H54 (cell line): ENCODE data around the gene ARNT2.
"Not testable (repeated sequence)": the region's sequence is repeated elsewhere in the genome, so short reads cannot be mapped to it uniquely, and the experiment has no call there.

ENCODE experiments used
- DNase-seq: peaks from one replicate; pipeline ENCODE4 v3.0.0; 2011; ENCODE audit warnings: low spot score, mixed read lengths; ENCODE audit not compliant: insufficient read length
- FAIRE-seq: peaks from 3 replicates; lab custom pipeline; 2011; peaks lifted over from hg19 to GRCh38; lab: Jason Lieb, UNC
- POLR2A ChIP-seq: IDR thresholded peaks from 2 replicates; pipeline ENCODE4 v1.6.1; 2011; ENCODE audit warnings: low read depth, mild to moderate bottlenecking, low read length

Gene ARNT2

DNA sequence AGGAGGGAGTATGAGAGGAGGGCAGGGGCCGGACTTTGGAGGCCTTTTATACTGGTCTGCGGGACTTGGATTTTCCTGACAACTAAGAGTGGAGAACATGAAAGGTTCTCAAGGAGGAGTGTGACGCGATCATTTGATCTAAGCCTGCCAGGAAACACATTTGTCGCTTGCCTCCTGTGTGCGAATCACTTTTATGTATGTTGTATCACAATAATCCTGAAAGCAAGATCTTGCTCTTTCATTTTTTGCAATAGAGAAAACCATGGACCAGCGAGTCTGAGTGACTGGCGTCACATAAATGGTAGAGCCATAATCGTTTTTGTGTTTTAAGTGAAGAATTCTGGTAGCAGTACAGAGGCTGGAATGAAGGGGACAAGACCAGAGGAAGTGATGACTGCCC, 100.7 kb downstream of the ARNT2 start:
- TF ChIP-seq POLR2A, result no peak
- DNase-seq (no peak), FAIRE-seq (no peak)

DNA sequence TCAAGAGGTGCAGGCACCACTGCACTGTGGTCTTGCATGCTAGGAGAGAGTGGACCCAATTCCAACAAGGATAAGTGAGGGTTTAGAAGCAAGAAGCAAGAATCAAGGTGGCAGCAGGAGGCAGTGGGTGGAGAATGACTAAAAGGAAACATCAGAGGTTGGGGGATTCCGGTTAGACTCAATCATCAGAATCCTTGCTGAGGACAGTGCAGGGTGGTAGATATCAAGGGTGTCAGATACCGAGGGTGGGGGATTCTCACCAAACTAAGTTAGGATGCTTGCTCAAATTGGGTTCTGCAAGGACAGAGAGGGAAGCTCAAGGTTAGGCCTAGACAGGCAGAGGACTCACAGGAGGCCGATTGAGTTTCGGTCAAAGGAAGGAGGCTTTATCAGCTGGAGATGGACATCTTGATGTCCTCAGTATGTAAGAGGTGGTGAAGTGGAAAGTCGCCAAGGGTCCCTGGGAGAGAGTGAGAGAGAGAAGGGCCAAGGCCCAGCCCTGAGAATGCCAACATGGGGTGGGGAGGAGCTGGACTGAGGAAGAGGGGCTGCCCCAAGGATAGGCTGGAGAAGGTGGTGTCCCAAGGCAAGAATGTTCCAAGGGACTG, 102.2 kb downstream of the ARNT2 start:
- TF ChIP-seq POLR2A, result no peak
- no peak for DNase-seq
- no peak for FAIRE-seq

DNA sequence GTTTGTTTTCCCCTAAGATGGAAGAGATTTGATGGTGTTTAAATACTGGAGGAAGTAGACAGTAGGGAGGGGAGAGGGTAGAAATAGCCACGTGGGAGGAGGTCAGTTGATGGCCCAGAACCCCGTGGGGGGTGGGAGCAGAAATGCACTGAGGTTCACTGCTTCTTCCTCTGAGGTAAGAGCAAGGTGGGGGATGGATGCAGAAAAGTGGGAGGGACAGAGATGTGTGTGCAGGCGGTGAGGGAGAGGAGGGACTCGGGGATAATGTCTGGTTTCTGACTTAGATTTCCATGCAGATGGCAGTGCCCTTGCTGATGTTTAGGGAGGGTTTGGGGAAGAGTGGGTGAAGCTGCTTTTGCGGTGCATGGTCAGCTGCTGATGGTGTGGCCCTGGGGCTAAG, 102.9 kb downstream of the ARNT2 start:
- TF ChIP-seq POLR2A, result no peak
- FAIRE-seq, result no peak
- DNase-seq, result no peak

DNA sequence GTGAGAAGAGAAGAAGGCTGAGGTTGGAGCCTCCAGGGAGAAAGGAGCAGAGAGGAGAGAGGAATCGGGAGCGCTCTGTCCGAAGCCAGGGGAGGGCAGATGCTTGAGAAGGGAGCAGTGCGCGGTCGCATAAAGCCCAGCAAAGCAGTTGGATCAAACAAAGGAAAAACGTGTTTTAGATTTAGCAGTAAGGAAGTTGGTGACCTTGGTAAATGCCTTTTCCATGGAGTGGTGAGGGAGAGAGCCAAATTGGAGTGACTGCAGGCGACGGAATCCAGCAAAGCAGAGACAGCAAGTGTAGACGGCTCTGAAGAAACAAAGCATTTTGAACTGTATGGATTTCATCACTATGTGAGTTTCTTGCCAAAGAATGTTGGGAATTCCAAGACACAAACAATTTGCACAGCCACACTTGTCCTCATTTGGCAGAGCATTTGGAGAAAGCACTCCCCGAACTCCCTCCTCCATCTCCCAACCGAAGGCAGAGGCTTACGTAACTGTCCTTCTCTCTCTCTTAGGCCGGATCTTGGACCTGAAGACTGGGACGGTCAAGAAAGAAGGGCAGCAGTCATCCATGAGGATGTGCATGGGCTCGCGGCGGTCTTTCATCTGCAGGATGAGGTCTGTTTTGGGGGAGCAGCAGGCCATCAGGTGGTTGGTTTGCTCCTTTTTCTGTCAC, 103.6 kb downstream of the ARNT2 start:
- no peak for TF ChIP-seq POLR2A
- FAIRE-seq, result no peak
- DNase-seq, result no peak

DNA sequence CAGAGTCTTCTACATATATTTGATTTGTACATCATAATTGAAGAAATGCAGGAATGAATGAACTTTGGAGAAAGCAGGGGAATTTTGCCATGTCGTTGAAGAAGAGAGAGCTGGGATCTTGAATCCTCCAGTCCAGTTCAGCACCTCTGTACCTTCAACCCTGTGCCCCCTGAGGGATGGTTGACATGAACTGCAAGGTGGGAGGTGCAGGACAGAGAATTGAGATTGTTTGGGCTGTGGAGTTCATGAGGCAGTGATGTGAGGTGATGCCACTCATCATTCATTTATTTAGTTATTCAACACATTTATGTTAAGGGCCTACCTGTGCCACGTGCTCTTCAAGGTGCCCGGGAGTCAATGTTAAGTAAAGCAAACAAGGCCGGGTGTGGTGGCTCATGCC, 104.6 kb downstream of the ARNT2 start:
- DNase-seq (no peak), FAIRE-seq (no peak)
- no peak for TF ChIP-seq POLR2A

DNA sequence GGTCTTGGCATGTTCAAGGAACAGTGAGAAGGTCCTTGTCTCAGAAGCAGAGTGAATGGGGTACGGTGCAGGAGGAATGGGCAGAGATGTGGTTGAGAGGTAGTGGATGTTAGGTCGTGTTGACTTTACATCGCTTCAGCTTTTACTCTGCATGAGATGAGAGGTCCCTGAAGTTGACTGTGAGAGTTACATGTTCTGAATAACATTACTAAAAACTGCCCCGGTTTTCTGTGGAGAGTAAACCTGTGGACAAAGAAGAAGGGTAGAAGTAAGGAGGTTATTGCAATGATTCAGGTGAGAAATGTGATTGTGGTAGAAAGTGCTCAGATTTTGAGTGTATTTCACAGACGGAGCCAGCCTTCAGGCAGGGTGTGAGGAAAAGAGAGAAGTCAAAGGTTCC, 105.6 kb downstream of the ARNT2 start:
- TF ChIP-seq POLR2A, result no peak
- FAIRE-seq (no peak), DNase-seq (no peak)

DNA sequence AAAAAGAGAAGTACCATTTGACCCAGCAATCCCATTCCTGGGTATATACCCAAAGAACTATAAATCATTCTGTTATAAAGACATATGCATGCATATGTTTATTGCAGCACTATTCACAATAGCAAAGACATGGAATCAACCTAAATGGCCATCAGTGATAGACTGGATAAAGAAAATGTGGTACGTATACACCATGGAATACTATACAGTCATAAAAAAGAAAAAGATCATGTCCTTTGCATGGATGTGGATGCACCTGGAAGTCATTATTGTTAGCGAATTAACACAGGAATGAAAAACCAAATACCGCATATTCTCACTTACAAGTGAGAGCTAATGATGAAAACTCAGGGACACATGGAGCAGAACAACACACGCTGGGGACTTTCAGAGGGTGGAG, 106.8 kb downstream of the ARNT2 start:
- DNase-seq, FAIRE-seq: not testable (repeated sequence)

DNA sequence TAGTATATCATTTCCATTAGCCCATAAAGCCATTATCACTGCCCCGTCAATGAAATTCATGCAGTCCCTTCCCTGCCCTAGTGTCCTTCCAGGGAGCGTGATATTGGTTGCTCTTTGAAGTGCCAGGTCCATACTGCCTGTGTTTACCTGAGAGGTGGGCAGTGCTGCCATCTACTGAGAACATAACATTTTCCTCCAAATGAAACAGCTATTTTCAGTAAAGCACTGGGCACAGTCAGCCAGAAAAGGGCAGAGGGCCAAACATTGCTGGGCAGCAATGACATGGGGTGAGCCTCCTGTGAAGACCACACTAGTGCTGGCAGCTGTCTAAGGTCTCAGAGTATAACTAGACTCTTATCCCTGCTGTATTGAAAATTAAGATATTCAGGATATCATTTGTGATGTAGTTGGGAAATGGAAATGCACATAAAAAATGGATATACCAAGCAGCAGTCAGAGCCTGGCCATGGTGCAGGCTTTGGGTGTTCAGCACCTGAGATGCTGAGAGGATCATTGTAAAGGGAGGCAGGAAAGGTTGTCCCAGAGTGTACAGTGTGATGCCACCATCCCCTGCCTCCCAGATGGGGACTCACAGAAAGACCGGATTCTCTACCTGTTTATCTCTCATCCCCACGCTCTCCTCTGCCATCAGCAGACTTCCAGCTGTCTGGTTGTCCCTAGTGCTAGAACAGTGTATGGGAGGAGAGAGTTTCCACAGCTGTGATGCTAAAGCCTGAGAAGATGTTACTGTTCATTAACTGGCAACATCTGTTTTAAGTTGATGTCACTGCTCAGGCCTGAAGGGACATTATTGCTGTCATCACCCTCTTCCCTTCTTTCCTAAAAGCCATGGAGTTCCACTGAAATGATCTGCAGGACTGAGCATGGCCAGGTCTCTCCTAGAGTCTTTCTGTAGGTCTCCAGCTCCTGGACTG, 108.8 kb downstream of the ARNT2 start:
- FAIRE-seq (no peak), DNase-seq (no peak)

DNA sequence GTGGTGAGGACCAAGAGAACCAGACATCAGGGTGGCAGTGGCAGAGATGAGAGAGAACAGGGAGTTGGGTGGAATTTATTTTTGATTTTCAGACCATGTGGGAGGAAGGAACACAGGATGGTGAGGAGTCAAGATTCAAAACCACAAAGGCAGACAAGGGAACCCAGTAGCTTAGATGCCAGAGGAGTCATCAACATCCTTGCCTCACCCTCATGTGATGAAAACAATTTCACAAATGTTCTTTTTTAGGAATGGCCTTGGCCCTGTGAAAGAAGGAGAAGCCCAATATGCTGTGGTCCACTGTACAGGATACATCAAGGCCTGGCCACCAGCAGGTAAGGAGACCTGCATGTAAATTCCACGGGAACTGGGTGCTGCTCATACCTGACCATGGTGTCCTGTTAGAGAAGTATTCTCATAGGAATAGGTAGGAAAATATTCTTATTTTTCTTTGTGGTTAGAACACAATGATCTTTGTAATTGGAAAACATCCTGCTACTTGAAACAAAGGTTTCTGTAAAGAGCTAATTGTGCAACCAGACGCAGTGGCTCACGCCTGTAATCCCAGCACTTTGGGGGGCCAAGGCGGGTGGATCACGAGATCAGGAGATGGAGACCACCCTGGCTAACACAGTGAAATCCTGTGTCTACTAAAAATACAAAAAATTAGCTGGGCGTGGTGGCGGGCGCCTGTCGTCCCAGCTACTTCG, 110.0 kb downstream of the ARNT2 start:
- FAIRE-seq, result no peak
- DNase-seq, result no peak
- TF ChIP-seq POLR2A, result no peak

More for the DNA sequence above, 108.8 kb downstream of the ARNT2 start:
- TF ChIP-seq POLR2A, result no peak

DNA sequence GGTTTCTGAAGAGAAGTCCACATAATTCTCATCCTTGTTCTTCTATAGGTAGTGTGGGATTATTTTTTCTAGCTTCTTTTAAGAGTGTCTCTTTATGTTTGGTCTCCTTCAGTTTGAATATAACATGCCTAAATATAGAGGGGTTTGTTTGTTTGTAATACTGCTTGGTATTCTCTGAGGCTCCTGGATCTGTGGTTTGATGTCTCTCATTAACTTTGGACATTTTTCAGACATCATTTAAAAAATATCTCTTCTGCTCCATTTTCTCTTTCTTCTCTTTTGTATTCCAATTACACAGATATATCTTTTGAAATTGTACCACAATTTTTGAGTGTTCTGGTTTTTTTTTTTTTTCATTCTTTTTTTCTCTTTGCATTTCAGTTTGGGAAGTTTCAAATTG, 113.1 kb downstream of the ARNT2 start:
- FAIRE-seq (no peak), DNase-seq (no peak)
- no peak for TF ChIP-seq POLR2A

DNA sequence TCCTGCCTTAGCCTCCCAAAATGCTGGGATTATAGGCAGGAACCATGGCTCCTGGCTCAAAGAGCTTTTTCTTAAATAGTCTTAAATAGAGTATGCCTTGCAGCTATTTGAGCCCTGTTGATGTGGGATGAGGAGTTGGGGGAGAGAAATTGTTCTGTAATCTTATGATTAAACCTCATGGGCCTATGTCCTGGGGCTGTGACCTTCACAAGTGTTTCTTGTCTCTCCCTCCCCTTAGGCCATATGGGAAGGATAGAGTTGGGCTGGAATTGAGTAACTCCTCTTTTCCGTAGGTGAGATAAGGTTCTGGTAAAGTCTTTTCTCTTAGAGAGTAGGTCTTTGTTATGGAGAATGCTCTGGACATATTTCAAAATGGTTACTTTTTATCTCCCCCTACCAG, 114.3 kb downstream of the ARNT2 start:
- TF ChIP-seq POLR2A, result no peak
- DNase-seq, result no peak
- no peak for FAIRE-seq

DNA sequence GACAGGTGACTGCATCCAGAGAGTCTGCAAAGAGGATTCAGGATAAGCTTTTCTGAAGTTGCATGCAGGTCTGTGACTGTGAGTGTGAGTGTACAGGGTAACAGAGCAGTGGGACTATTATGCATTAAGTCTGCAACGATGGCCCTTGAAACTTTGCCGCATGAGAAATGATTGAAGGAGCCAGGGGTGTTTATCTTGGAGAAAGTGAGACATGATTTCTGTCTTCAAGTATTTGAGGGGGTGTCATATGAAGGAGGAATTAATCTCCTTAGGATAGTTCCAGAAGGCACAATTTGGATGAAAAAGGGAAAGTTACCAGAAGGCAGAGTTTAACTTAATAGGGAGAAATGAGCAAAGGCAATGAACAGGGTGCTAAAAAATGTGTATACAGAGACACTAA, 119.6 kb downstream of the ARNT2 start:
- FAIRE-seq, result no peak
- no peak for DNase-seq
- no peak for TF ChIP-seq POLR2A

DNA sequence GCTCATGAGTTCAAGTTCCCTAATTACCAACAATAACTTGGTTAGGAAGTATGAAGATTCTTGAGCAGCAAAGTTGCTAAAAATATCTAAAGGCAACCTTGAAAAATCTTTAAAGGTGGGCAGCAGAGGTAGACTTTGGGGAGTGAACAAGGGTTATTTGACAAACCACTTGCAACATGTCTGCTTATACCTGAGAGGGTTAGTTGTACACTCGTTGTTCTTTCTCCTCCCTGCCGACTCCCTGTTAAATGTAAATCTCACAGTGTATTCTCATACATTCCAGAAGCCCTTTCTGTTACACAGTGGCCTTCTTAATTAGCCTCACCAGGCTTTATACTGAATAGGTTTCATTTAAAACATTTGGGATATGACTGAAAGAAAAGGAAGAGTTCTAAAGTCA, 121.7 kb downstream of the ARNT2 start:
- DNase-seq (no peak), FAIRE-seq (no peak)
- no peak for TF ChIP-seq POLR2A

DNA sequence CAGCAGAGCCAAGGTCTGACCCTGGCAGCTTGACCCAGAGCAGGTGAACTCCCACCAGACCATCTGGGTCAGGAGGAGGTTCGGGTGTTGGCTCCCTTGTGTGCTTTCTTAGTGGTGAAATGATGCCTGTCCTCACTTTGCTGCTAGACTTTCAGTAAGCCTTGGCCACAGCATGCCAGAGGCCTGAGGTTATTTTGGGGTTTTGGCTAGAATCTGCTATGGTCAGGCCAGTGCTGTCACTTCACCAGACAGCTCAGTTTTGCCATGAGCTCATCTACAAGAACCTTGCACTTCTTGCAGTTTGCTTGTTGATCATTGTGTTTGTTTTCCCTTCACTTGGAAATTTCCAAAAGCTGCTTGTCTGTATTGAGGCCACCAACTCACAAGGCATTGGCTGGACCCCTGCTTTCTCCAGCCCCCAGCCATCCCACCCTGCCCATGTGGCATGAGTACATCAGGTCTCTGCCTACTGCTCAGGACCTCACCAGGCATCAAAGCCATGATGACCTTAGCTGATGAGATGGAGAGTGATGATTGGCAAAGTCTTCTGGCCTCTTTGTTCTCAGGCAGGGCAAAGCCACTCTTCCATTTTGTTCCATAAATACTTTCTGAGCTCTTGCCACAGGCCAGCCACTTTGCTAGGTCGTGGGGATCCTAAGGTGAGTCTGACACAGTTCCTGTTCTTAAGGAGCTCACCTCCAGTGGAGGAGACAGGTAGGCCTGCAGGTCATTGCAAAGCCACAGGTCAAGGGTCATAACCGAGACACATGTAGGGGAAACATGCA, 122.6 kb downstream of the ARNT2 start:
- DNase-seq (no peak), FAIRE-seq (no peak)
- no peak for TF ChIP-seq POLR2A
